Sigmoid colon (tissue), 7 donors: ENCODE results near the gene TULP3. TPM values are rescaled to one million over a fixed set of nuclear protein-coding genes. Genes with fewer than 3 reads are reported as not detected.

Experiments used
- DNase-seq: peaks from one replicate; pipeline ENCODE4 v3.0.0-alpha.2; 2019
- H3K27ac ChIP-seq, 4 donors: fragments of 200-600 bp; sonication (generic); one replicate each; pipeline ENCODE4 v1.5.1; 2016 to 2019; ENCODE audit warnings: mild to moderate bottlenecking in 1 of 4
- H3K27me3 ChIP-seq, 3 donors: fragments of 200-600 bp; sonication (generic); one replicate each; pipeline ENCODE4 v1.5.1; 2019; ENCODE audit warnings: mild to moderate bottlenecking in 1 of 3
- H3K36me3 ChIP-seq, 4 donors: fragments of 200-600 bp; sonication (generic); one replicate each; pipeline ENCODE4 v1.5.1; 2016 to 2019
- H3K4me1 ChIP-seq, 4 donors: fragments of 200-600 bp; sonication (generic); one replicate each; pipeline ENCODE4 v1.5.1; 2017 to 2019
- H3K4me3 ChIP-seq, 4 donors: fragments of 200-600 bp; sonication (generic); one replicate each; pipeline ENCODE4 v1.5.1; 2017 to 2019; ENCODE audit warnings: mild to moderate bottlenecking in 2 of 4, moderate library complexity in 1 of 4
- H3K9me3 ChIP-seq, 4 donors: fragments of 200-600 bp in 3 of 4; sonication (generic) in 3 of 4; one replicate each; pipeline versions ENCODE4 v1.5.1 to v1.6.1; 2013 to 2019
- EP300 ChIP-seq, 4 donors: sonication (generic); formaldehyde crosslinking; IDR thresholded peaks; one replicate each; pipeline ENCODE4 v1.6.1; 2017; ENCODE audit warnings: antibody characterized with exemption in 4 of 4
- POLR2A ChIP-seq, 2 donors: fragments of 450-650 bp; IDR thresholded peaks; one replicate each; pipeline ENCODE4 v1.6.1; 2016; ENCODE audit warnings: antibody characterized with exemption in 2 of 2, mild to moderate bottlenecking in 2 of 2, moderate library complexity in 2 of 2
- POLR2AphosphoS5 ChIP-seq, 4 donors: sonication (generic); formaldehyde crosslinking; IDR thresholded peaks; one replicate each; pipeline ENCODE4 v1.6.1; 2017; ENCODE audit warnings: antibody characterized with exemption in 4 of 4
- WGBS, 2 donors: extraction: QIAGEN DNeasy Blood & Tissue Kit; methylation state at CpG; one replicate each; pipeline ENCODE4 v1.1.7; 2013; 5-methylcytosine and 5-hydroxymethylcytosine counted together
- intact Hi-C: fragments of 100-400 bp; cut with DNase I; formaldehyde crosslinking; loops from one replicate; pipeline ENCODE4 v1.15.1; 2023
- polyA plus RNA-seq, 3 donors: library from polyadenylated mRNA; stranded (reverse); fragments of 200-250 nt; gene quantifications; one replicate each; pipeline ENCODE4 v1.2.3, GENCODE V29; 2013
- total RNA-seq, 4 donors: library from RNA; depleted of rRNA; stranded (reverse); fragments of >200 nt; gene quantifications; one replicate each; pipeline ENCODE4 v1.1.0, GENCODE V29; 2016
- TF ChIP-seq, protein P1 (sequence below), 4 experiments: fragments of 450-650 bp in 3 of 4; fragments of 200-600 bp in 1 of 4; IDR thresholded peaks; one replicate each; pipeline ENCODE4 v1.5.1; 2016 to 2019; ENCODE audit warnings: antibody characterized with exemption in 4 of 4, mild to moderate bottlenecking in 3 of 4, moderate library complexity in 2 of 4
- donor health status: healthy with polysubstance abuse.
- donor health status: Bipolar disorder and iron deficiency.
- donor health status: healthy.

TULP3 gene
- total and polyA plus RNA-seq, 7 donors = 3.0 to 32.1 (median 17.8) TPM

DNA sequence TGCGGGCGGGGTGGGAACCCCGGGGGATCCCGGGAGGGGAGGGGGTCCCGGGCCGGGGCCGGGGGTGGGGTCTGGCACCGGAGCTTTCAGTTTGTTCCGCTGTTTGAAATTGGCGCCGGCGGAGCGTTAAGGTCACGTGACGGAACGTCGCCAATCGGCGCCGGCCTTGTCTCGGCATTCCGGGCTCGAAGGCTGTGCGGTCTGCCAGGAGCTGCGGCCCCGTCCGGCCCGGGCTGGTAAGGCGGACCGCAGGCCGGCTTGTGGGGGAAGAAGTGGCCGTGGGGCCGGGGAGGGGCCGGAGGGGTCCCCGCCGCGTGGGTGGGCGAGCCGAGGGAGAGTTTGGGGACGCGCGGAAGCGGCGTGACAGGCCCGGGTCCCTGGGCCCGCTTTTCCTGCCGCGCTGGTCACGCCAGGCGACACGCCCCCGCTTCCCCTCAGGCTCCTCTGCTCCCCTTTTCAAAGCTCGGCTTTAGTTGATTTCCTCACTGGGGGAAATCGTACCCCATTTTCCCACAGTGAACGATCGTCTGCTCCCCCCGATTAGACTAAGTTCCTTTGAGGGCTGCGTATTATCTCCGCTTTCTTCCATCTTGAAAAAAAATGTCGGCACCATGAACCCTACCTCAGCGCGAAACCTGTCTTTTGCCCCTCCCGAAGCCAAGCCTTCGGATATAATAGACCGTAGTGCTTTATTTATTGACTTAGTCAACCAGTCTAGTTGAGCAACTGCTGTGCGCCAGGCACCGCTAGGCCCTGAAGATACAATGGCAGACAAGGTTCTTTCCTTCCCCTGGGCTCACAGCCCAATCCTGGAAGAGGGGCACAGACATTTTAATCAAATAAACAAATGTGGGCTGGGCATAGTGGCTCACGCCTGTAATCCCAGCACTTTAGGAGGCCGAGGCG is 13.4 kb upstream of the TULP3 start, which contains the start of the genes FOXM1 and RHNO1:
FOXM1 (minus strand) TSS at position 128 of the 906 bp plus-strand sequence. CDS start 2,696 bp downstream, outside the sequence.
RHNO1 (plus strand) TSS at position 177 of the 906 bp plus-strand sequence. CDS start 8,144 bp downstream, outside the sequence.
- H3K27ac ChIP-seq = peak within 1 kb of the TSS; percentile 85 to 95 (median 92)
- intact Hi-C loops = no loop called here
- 1% methylated on average over 70 of the region's 70 CpGs for WGBS, 2 donors

GRCh38 chr12:2877953-2878732 is 12.5 kb upstream of the TULP3 start:
- peaks cover 0 to 19% (median 17%) of the 10 kb centered on the region in 4 donors for H3K4me1 ChIP-seq
- WGBS, 2 donors = 28 to 48% methylated on average over 16 of the region's 16 CpGs
- intact Hi-C loops = no loop called here
- H3K36me3 ChIP-seq = no peaks in the 10 kb centered on the region
- no peaks in the 10 kb centered on the region for H3K27me3 ChIP-seq
- peak overlapping the region; percentile 85 to 95 (median 92) for H3K27ac ChIP-seq
- TF ChIP-seq EP300 (IDR thresholded peaks at IDR 0.05) (no peak), POLR2A (IDR thresholded peaks at IDR 0.05) (no peak), POLR2AphosphoS5 (IDR thresholded peaks at IDR 0.05) (no peak)
- TF ChIP-seq, protein P1, sequence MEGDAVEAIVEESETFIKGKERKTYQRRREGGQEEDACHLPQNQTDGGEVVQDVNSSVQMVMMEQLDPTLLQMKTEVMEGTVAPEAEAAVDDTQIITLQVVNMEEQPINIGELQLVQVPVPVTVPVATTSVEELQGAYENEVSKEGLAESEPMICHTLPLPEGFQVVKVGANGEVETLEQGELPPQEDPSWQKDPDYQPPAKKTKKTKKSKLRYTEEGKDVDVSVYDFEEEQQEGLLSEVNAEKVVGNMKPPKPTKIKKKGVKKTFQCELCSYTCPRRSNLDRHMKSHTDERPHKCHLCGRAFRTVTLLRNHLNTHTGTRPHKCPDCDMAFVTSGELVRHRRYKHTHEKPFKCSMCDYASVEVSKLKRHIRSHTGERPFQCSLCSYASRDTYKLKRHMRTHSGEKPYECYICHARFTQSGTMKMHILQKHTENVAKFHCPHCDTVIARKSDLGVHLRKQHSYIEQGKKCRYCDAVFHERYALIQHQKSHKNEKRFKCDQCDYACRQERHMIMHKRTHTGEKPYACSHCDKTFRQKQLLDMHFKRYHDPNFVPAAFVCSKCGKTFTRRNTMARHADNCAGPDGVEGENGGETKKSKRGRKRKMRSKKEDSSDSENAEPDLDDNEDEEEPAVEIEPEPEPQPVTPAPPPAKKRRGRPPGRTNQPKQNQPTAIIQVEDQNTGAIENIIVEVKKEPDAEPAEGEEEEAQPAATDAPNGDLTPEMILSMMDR (IDR thresholded peaks at IDR 0.05) = no peak
- H3K4me3 ChIP-seq = peak overlapping the region; percentile 70 to 94 (median 85)
- H3K9me3 ChIP-seq = no peaks in the 10 kb centered on the region
- peak; percentile 40 for DNase-seq

More for the DNA sequence above, 13.4 kb upstream of the TULP3 start, which contains the start of the genes FOXM1 and RHNO1:
- Histone ChIP-seq H3K27me3 (no peaks in the 10 kb centered on the region), H3K4me1 (peaks cover 0 to 19% (median 17%) of the 10 kb centered on the region in 4 donors), H3K4me3 (peak within 1 kb of the TSS; percentile 70 to 94 (median 85)), H3K9me3 (no peaks in the 10 kb centered on the region), H3K36me3 (no peaks in the 10 kb centered on the region)
- peak in 1 of 2 donors; percentile 19 for TF ChIP-seq POLR2A (IDR thresholded peaks at IDR 0.05)
- TF ChIP-seq, protein P1 (IDR thresholded peaks at IDR 0.05) = peak in 1 of 4 experiments; percentile 15
- TF ChIP-seq EP300 (IDR thresholded peaks at IDR 0.05) = no peak
- peak; percentile 75 to 90 (median 86) for TF ChIP-seq POLR2AphosphoS5 (IDR thresholded peaks at IDR 0.05)
- peak; percentile 95 for DNase-seq

- peak; percentile 4 for DNase-seq
- H3K36me3 ChIP-seq = no peaks in the 10 kb centered on the region
- H3K4me3 ChIP-seq = no peak overlapping the region
- no peaks in the 10 kb centered on the region for H3K27me3 ChIP-seq
- H3K4me1 ChIP-seq = peaks cover 0 to 19% (median 17%) of the 10 kb centered on the region in 4 donors
- no peak overlapping the region for H3K27ac ChIP-seq
- no peak for TF ChIP-seq POLR2A (IDR thresholded peaks at IDR 0.05)
- TF ChIP-seq, protein P1 (IDR thresholded peaks at IDR 0.05) = no peak
- no peak for TF ChIP-seq POLR2AphosphoS5 (IDR thresholded peaks at IDR 0.05)
- TF ChIP-seq EP300 (IDR thresholded peaks at IDR 0.05) = no peak
- no peaks in the 10 kb centered on the region for H3K9me3 ChIP-seq
- intact Hi-C loops = no loop called here
- WGBS, 2 donors = 97 to 98% methylated on average over 3 of the region's 3 CpGs
Measured at GRCh38 chr12:2879853-2880252, 10.8 kb upstream of the TULP3 start.

GRCh38 chr12:2884810-2885209 is 5.9 kb upstream of the TULP3 start:
- Histone ChIP-seq H3K4me3 (no peak overlapping the region), H3K9me3 (no peaks in the 10 kb centered on the region), H3K4me1 (peaks cover 0 to 2% (median 0%) of the 10 kb centered on the region in 4 donors), H3K27me3 (no peaks in the 10 kb centered on the region), H3K27ac (no peak overlapping the region), H3K36me3 (no peaks in the 10 kb centered on the region)
- intact Hi-C loops = no loop called here
- 58 to 88% methylated on average over 2 of the region's 2 CpGs for WGBS, 2 donors
- TF ChIP-seq, protein P1 (IDR thresholded peaks at IDR 0.05) = no peak
- TF ChIP-seq POLR2A (IDR thresholded peaks at IDR 0.05) (no peak), EP300 (IDR thresholded peaks at IDR 0.05) (no peak), POLR2AphosphoS5 (IDR thresholded peaks at IDR 0.05) (no peak)
- DNase-seq = no peak
